Measurements from ENCODE around the gene THAP4. TPM values are rescaled to one million over a fixed set of nuclear protein-coding genes. Genes with fewer than 3 reads are reported as not detected.

The THAP4 gene
- total RNA-seq, 1 donor from 2014 or later: 40.9 TPM

DNA sequence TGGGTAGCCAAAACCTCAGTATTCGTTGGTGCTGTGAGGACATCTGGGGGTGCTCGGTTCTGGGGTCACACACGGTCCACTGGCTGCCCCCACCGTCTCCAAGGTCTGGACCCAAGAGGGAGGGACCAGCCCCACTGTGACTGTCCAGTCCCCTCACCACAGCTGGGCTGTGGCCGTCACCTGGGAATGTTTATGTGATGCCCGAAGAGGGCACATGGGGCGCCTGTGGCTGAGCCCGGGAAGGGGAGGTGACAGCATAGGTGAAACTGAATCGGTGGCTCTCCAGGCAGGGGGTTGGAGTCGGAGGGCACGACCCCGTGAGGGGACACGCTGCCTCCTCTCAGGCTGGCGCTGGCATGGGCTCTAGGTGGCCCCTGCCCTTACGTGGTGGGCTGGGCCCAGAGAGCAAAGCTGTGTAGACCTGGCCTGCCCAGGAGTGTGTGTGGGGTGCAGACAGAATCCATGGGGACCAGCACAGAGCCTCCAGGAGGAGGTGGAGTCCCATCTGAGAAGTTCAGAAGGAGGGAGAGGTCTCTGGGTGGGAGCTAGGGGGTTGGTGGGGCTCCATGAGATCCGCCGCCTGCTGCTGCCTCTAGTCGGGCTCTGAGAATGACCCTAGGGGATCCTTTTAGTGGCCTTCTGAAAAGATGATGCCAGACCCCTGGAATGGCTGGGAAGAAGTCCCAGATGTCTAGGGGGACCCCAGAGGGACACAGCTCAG is 76.6 kb downstream of the THAP4 start:
- TF ChIP-seq, protein P1, sequence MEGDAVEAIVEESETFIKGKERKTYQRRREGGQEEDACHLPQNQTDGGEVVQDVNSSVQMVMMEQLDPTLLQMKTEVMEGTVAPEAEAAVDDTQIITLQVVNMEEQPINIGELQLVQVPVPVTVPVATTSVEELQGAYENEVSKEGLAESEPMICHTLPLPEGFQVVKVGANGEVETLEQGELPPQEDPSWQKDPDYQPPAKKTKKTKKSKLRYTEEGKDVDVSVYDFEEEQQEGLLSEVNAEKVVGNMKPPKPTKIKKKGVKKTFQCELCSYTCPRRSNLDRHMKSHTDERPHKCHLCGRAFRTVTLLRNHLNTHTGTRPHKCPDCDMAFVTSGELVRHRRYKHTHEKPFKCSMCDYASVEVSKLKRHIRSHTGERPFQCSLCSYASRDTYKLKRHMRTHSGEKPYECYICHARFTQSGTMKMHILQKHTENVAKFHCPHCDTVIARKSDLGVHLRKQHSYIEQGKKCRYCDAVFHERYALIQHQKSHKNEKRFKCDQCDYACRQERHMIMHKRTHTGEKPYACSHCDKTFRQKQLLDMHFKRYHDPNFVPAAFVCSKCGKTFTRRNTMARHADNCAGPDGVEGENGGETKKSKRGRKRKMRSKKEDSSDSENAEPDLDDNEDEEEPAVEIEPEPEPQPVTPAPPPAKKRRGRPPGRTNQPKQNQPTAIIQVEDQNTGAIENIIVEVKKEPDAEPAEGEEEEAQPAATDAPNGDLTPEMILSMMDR (IDR thresholded peaks at IDR 0.05): no peak
- Mint-ChIP-seq H3K4me1 (ENCODE audit: low read depth) (peaks cover 38% of the 10 kb centered on the region), H3K27ac (ENCODE audit: unreplicated experiment) (peak overlapping the region; percentile 74), H3K36me3 (ENCODE audit: low read depth) (peaks cover 2% of the 10 kb centered on the region), H3K4me3 (ENCODE audit: unreplicated experiment) (peak overlapping the region; percentile 74), H3K27me3 (ENCODE audit: low read depth) (no peaks in the 10 kb centered on the region), H3K9me3 (ENCODE audit: low read depth) (peaks cover 8% of the 10 kb centered on the region)
- peak; percentile 84 for DNase-seq (ENCODE audit: low spot score)

DNA sequence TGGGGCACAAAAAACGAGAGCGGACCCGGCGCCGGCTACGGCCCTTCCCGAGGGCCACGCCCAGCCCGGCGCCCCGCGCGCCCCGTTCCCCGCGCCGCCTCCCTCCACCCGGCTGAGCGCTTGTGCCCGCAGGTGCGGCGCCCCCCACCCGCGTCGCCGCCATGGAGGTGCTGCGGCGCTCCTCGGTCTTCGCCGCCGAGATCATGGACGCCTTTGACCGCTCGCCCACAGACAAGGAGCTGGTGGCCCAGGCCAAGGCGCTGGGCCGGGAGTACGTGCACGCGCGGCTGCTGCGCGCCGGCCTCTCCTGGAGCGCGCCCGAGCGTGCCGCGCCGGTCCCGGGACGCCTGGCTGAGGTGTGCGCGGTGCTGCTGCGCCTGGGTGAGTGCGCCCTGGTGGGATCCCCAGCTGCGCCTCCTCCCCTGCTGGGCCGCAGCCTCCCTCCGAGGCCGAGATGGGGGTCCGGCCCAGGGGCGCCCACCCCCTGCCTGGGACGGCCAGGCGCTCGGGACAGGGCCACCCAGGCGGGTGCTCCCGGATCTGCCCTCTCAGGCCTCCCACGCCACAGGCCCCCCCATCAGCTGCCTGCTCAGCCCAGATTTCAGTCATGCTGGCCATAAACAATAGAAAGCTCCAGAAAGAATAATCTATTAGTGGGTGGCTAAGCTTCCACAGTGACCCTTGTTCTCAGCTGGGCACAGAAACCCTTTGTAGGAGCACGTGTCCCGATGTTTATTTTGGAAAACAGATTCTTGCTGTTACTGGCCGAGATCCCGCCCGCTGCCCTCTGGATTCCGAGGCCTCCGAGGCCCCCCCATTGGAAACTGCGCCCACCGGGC is 77.4 kb downstream of the THAP4 start:
- no peaks in the 10 kb centered on the region for H3K27me3 Mint-ChIP-seq (ENCODE audit: low read depth)

DNA sequence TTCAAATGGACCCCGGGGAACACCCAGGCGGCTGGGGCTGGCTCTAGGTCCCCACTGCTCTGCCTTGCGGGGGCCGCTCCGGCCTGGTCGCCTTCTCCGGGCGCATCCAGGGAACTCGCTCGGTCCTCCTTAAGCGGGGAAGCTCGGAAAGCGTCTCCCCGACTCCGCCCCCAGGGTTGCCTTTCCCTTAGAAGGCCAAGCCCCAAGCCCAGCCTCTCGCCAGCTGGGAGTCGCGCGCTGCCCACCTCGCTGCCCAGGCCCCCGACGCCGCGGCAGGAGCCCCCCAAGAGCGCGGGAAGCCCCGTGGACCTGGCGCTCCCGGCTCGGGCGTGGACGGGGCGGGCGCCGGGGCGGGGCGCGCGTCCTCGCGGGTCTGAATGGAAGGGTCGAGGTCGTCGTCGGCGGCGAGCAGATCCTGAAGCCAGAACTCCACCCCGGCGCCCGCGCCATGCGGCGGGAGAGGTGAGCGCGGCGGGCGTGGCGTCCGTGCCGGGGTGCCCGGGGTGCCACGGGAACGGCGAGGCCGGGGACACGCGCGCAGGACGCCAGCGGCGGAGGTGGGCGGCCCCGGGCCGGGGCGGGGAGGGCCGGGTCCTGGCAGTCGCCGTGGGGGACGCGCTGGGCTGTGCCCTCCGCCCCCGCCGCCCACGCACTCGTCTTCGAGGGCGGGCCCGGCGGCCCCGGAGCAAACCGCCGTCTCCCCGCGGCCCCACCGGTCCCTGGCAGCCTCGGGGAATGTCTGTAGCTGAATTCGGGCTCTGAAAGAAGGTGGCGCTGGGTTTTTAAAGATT is 78.2 kb downstream of the THAP4 start, which contains the start of gene BOK:
Gene BOK, plus strand, starts transcription at position 214 of the 791 bp plus-strand sequence. CDS start 739 bp downstream, outside the sequence.
- peaks cover 2% of the 10 kb centered on the region for H3K36me3 Mint-ChIP-seq (ENCODE audit: low read depth)
- DNase-seq (ENCODE audit: low spot score): peak; percentile 91
- peak within 1 kb of the TSS; percentile 74 for H3K4me3 Mint-ChIP-seq (ENCODE audit: unreplicated experiment)
- peaks cover 8% of the 10 kb centered on the region for H3K9me3 Mint-ChIP-seq (ENCODE audit: low read depth)
- TF ChIP-seq, protein P1 (IDR thresholded peaks at IDR 0.05): no peak
- no peaks in the 10 kb centered on the region for H3K27me3 Mint-ChIP-seq (ENCODE audit: low read depth)
- H3K27ac Mint-ChIP-seq (ENCODE audit: unreplicated experiment): peak within 1 kb of the TSS; percentile 74
- H3K4me1 Mint-ChIP-seq (ENCODE audit: low read depth): peaks cover 38% of the 10 kb centered on the region

More for the DNA sequence above, 77.4 kb downstream of the THAP4 start:
- peak; percentile 83 for DNase-seq (ENCODE audit: low spot score)
- Mint-ChIP-seq H3K4me3 (ENCODE audit: unreplicated experiment) (peak overlapping the region; percentile 74), H3K9me3 (ENCODE audit: low read depth) (peaks cover 8% of the 10 kb centered on the region), H3K4me1 (ENCODE audit: low read depth) (peaks cover 38% of the 10 kb centered on the region), H3K27ac (ENCODE audit: unreplicated experiment) (peak overlapping the region; percentile 74), H3K36me3 (ENCODE audit: low read depth) (peaks cover 2% of the 10 kb centered on the region)
- TF ChIP-seq, protein P1 (IDR thresholded peaks at IDR 0.05): no peak

DNA sequence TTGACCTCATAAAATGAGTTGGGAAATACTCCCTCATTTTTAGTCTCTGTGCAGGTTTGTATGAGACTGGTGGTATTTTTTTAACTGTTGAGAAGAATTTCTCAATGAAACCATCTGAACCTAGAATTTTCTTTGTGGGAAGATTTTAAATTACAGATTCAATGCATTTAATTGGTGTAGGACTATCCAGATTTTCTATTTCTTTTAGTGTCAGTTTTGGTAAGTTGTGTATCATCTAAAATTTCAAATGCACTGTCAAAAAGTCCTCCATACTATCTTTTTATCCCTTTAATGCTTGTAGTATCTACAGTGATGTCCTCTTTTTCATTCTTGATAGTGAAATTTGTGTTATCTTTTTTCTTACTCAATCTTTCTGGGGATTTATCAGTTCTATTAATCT is 80.2 kb downstream of the THAP4 start:
- peaks cover 31% of the 10 kb centered on the region for H3K4me1 Mint-ChIP-seq (ENCODE audit: low read depth)

More for the DNA sequence above, 80.2 kb downstream of the THAP4 start:
- no peak overlapping the region for H3K4me3 Mint-ChIP-seq (ENCODE audit: unreplicated experiment)
- H3K36me3 Mint-ChIP-seq (ENCODE audit: low read depth): peaks cover 2% of the 10 kb centered on the region
- H3K27me3 Mint-ChIP-seq (ENCODE audit: low read depth): no peaks in the 10 kb centered on the region
- H3K9me3 Mint-ChIP-seq (ENCODE audit: low read depth): peaks cover 8% of the 10 kb centered on the region
- DNase-seq (ENCODE audit: low spot score): no peak
- TF ChIP-seq, protein P1 (IDR thresholded peaks at IDR 0.05): no peak
- H3K27ac Mint-ChIP-seq (ENCODE audit: unreplicated experiment): no peak overlapping the region
